CD1c-positive myeloid dendritic cell (primary cell): ENCODE data around the gene NRF1.

Source experiments
- DNase-seq: peaks from one replicate; pipeline ENCODE4 v3.0.0-alpha.2; 2016; ENCODE audit errors: extremely low spot score

The NRF1 gene

GRCh38 chr7:129803546-129804081 is 192.1 kb downstream of the NRF1 start:
- no peak for DNase-seq

DNA sequence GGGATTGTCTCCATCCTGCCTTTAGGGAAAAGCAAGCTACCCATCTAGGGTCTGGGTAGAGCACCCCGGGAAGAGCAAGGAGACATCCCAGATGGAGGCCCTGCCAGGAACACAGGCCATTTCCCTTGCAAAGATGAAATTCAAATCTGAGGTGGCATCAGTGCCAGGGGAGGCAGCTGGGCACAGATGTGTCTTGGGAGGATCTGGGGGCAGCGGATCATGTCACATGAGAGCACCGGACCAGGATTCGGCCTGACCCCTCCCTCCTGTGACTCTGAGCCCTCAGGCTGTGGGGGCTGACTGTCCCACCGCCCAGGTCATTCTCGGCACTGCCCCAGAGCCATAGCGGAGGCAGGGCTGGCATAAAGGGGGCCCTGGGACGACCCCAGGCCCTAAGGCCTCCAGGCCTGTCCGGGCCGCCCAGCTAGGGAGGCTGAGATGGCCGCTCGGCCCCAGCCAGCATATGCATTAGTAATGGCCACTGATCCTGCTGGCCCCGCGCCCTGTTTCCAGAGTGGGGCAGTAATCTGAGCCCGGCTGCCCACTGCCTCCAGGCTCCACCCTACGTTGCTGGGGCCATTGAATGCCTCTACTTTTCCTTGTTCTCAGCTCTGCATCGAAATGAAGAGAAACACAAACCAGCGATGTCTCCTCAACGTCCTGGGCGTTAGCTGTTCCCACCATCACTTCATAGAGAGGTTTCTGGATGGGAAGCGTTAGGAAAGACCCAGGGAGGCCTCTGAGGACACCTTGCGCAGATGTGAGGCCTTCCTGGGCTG is 192.8 kb downstream of the NRF1 start:
- DNase-seq = no peak

- no peak for DNase-seq
Measured at GRCh38 chr7:129804890-129805719, 193.6 kb downstream of the NRF1 start.
